Measurements from ENCODE around the gene CMSS1.

The CMSS1 gene

DNA sequence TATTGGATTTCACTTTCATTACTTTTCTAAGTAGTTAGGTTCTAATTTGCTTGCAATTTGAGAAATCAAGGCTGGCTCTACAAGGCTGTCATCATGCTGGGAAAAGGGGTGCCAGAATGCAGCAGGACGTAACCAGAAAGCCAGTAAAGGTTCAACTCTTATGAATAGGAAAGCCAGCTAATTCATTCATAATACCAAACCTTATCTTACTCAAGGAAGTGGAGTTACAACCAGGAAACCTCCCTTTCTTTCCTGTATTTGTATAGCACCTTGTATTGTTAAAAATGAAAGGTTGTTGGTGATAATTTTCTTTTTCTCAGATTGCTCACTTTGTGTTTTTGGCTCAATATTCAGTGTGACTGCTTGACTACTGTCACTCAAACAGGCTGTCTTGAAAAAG, 187.3 kb downstream of the CMSS1 start:
- DNase-seq = no peak

DNA sequence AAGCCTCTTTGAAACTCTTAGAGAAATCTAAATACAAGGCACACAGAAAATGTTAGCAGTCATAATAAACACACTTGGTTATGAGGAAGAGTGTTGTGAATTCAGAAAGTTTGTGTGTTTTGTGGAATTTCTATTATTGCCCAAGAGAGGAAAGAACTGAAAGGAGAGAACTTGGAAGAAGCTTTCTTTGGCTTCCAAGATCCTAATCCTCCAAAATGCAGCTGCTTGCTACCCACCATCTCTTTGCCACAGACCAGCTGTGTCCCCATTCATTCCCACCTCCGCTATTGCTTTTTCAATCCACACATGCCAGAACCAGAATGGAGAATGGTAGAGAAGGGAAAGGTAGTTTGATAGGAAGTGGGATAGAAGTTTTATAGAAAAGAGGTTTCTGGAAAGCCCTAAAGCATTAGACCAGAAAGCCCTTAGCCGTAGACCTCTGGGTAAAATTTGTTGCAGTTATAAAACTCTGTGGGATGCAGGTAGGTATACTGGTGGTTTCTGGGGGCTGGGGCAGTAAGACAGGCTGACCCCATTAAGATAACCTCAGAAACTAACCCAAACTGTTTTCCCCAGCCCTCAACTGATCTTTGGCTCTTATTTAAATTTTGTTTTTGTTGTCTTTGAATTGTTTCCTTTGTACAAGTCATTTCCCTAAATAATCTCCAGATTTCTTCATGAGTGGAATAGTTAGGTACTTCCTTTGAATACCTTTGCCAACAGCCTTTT, 188.2 kb downstream of the CMSS1 start:
- DNase-seq = no peak

DNA sequence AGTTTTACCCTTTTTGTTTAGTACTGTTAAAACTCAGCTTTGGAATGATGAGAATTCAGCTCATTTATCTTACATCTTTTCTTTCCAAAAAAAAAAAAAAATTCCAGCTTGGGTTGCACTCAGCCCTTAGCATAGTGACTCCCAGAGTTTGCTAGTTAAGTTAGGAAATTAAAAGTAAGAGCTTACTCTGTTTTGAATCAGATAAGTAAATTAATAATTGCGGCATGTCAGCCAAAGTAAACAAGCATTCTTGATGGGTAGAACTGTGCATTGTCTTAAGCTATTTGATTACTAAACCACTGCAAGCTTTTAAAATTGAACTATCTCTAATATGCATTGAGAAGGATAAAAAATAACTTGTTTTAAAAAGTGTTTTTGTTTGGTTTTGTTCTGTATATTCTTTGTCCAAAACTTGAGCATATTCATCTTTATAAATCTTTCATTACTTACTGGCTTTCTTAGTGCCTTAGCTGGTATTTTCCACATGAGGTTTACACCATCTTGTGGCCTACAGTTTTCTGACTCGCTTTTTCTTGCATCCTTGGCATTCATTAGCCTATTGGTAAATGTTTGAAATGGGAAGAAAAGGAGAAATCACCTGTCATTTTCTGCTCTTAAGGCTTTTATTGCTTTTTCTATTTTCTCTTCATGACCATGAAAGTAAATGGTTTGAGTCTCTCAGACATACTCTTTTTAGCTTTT, 189.1 kb downstream of the CMSS1 start:
- no peak for DNase-seq

DNA sequence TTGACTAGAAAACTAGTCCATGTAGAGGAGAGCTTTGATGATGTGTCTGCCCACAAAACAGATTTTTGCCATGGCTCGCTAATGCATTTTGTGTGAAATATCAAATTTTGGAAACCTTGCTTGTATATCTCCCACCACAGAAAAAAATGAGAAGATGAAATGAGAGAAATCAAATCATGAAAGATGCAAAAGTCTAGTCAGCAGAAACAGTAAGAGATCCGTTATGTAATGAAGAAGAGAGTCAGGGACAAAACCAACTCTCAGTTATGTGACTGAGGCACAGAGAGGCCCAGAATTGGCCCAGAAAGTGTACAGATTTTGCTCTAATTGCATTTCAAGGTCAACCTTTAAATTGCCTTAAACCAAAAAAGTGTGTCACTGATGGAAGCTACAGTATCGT, 189.7 kb downstream of the CMSS1 start:
- DNase-seq = no peak

DNA sequence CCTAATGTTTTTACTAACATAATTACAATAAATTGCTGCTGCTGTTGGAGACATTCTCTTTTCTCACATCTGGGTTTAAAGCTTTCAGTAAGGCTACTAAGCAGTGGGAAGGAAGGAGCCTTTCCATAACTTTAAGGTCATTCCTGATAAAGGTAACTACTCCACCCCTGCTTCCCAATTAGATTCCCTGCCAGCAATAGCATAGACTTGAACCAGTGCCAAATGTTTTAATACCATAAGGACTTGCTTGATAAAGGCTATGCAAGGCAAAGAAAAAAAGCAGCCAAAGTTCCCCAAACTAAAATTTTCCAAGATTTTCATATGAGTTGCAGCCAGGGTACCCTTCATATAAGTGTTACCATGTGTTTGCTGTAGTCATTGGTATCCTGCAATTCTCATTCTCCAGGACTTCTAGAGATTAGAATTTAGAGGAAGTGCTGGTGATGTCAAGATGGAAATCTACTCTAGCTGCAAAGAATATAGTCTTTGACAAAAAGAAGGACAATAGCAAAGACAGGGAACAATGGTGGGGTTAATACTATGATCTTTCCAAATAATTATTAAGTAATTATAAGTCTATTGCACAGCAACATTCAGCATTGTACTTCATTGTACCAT, 190.5 kb downstream of the CMSS1 start:
- no peak for DNase-seq

DNA sequence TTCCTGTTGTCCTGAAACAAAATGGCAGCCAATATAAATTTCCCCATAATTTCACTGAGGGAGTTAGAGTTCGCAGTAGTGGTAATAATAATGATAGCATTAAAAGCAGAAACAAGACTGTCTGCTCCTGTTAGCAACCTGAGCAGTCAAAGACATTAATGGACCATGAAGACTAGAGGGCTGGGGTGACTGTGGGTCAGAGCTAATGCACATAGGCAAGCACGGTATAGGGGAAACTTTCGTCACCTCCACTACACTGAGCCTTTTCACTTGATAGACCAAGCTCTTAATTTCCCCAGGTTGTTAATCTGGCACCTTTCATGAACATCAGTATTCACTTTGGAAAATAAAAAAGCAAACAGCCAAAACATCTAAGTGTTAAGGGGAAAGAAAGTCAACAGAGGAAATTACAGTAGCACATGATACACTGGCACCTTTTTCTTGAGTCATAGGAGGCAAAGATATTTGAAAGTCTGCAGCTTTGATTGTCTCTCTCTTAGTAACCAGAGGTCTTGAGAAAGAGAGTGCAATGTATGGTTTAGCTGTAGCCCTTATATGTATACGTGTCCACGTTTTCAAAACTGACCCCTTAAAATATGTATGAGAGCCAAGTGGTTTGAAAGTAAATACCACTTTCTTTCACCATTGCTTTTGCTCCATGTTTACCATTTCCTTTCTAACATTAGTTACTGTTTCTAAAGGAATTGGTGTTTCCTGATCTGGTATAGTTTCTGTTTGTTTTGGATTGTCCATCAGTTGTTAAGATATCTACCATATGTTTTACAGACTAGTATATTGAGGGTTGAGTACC, 191.8 kb downstream of the CMSS1 start:
- no peak for DNase-seq

DNA sequence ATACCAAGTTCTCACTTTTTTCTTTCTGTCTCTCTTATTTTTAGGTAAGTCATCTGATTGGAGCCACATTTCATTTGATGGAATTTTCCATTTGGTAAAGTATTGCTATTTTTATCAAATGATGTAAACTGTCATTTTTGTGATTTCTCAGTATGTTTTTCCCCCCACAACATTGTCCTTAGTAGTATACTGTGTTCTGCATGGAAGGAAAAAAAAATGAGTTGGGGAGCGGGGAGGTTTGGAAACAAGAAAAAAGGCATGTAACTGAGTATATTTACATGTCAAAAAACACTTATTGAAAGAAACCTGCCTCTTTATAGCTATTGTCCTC, 192.4 kb downstream of the CMSS1 start:
- DNase-seq = no peak

DNA sequence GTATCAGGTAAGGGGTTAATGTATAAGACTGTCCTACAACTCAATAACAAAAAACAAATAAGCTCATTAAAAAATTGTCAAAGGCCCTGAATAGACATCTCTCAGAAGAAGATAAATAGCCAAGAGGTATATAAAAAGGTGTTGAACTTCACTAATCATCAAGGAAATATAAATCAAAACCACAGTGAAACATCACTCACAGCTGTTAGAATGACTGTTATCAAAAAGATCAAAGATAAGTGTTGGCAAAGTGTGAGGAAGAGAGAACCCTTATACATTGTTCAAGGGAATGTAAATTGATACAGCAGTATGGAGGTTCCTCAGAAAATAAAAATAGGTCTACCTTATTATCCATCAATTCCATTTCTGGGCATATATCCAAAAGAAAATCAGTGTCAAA, 201.1 kb downstream of the CMSS1 start:
- no peak for DNase-seq

DNA sequence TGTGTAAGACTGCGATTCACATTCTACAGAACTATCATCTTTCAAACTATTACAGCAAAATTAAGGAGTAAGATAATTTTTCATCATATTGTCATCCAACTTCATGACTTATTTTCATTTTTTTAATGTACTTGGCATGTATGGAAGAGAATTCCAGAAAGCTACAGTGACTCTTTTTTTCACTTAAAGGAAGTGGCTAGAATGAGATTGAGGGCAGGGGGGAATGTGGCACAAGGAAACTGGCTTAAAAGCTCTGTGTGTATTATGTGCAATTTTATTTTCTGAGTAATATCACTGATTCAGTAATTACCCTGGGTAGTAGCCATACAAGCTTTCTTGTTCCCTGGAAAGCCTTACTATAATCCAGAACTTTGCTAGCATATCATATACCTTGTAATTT, 202.1 kb downstream of the CMSS1 start:
- DNase-seq = no peak

DNA sequence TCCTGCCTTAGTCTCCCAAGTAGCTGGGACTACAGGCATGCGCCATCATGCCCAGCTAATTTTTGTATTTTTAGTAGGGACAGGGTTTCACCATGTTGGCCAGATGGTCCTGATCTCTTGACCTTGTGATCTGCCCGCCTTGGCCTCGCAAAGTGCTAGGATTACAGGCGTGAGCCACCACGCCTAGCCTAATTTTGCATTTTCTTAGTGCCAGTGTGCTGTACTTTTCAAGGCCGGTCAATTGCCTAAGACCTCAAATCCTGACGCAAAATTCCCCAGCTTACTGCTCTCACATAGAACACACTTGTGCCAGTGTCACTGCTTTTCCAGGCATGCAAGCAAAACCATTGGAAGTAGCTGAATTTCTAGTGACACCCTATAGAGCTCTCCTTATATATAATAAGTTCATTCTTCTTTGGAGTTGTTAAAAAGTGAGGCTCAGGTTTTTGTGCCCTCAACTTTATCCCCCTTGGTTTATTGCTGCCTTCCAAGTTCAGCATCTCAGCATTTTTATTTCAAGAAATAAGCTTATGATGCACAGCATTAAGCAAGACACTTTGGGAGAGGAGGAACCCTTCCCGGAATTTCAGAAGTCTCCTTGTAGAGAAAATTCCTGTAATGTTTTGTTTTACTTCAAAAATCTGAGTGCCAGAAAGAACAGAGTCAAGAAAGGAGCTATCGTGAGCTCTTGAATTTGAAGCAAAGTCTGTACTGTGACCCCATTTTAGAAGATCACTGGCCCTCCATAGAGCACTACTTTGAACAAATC, 203.4 kb downstream of the CMSS1 start:
- DNase-seq = no peak

DNA sequence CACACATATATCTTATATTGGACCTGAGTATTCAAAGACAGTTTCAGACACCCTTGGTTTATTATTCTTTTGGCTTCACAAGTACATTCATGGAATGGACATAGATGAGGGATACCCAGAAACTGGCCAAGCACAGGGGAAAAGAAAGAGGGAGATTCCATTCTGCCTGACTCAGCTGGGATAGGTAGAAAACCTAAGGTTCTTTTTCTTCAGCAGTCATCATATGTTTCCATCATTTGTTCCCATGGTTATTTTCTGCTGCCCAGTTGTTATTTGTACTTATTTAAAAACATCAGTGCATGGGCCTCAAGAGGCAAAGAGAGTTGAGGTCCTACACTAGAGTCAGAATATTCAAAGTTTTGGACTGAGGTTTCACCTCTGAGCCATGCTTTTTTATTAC, 204.8 kb downstream of the CMSS1 start:
- DNase-seq = no peak

DNA sequence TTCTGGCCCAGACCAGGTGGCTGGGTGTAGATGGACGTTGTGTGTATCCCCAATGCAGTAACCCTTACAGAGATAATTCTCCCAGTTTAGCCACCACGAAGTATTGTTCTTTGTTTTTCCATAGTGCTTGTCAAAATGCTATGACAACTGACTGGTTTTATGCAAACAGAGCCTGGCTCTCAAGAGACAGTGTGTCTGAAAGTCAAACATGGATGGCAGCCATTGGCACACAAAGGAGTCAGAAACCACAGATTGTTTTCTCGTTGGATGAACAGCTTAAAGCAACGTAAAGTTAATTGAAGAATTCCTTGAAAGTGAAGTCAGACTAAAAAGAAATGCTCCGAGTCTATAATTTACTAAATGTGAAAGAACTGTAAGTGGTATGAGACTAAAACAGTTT, 205.5 kb downstream of the CMSS1 start:
- DNase-seq = no peak

DNA sequence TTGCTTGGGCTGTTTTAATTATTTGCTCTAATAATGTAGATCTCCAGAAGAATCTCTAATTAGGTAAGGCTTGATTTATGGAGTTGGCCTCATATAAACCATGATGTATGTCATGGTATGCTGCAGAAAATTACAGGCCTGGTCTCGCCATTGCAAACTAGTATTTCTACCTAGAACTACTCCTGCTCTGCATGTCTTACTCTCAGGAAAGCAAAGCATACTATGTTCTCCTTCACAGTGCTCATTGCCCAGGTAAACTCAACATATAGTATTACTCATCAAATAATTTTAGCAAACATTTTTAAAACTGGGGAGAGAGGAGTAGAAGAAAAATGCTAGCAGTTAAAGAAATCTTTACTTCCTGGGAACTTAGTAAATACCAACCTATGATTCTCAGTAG, 205.9 kb downstream of the CMSS1 start:
- no peak for DNase-seq

DNA sequence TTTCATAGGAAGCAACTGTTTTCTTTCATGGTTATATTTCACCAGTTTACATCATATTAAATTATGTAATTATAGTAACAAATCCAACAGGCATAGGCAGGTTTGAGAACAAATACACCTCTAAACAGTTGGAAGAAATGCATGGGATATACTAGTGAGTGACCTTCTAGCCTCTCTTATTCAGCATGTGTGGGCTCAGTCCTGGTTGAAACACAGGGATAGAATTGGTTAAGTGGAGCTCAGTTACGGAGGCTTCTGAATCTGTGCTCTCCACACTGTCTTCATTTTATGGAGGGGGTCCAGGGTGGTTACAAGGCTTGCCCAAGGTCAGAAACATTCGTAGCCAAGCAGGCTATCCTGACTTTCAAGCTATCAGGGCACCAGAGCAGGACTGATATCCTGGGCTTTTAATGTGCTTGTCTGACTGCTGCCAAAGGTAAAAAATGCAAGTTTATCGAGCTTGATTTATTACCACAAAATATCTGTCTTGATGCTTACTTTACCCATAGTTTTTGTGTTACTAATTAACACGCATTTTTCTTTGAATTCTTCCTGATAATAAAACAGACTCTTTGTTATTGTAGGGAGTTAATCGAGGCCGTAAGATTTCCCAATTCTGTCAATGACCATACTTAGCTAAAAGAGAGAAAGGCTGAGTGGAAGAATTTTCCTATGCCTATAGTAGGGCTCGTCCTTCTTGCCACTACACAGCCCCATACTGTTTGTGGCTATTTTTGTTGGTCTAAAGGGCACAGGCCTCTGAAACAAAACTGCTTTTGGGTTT, 207.1 kb downstream of the CMSS1 start:
- no peak for DNase-seq

DNA sequence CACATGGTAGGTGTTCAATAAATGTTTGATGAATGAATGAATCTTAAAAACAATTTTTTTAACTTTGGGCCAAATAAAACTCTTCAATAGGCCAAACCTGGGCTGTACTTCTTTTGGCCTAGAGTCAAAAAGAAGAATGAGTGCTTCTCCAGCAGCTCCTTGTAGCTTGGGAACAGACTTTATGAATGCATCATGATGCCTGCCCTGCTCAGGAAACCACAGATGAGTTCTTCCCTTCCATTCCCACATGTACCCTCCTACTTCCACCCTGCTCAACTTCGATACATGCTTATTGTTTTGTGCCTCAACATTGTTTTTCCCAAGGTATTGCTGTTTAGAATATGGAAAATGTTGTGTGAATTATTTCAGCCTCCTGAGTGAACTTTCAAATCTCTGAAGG, 209.7 kb downstream of the CMSS1 start:
- no peak for DNase-seq

DNA sequence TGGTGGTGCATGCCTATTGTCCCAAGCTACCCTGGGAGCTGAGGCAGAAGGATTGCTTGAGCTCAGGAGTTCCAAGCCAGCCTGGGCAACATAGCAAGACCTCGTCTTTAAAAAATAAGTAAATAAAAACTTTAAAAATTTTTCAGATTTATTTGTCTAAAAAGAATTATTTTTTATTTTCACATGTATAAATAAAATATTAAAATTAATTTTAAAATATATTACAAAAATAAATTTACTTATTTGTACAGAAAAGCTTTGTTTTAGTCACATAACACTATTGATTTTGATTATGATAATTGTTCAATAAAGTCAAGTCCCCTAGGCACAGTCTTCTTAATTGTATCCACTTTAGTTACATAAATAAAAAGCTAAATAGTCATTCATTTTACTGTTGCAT, 211.4 kb downstream of the CMSS1 start:
- DNase-seq = no peak

DNA sequence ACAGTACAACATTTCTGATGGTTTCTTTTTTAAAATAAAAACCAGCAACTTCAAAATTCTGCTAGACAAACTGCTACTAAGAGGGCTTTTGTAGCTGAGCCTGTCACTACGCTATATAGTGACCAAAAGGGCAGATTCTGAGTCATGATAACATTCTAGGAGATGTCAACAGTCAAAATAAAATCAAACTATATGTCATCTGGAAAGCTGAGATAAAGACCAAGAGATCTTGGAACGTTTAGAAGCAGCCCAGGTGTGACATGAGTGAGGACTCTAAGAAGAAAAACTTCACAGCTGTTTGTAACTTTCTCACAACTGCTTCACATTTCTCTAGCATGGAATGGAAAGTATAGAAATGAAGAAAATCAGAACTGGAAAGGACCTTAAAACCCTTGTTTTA, 212.0 kb downstream of the CMSS1 start:
- no peak for DNase-seq

DNA sequence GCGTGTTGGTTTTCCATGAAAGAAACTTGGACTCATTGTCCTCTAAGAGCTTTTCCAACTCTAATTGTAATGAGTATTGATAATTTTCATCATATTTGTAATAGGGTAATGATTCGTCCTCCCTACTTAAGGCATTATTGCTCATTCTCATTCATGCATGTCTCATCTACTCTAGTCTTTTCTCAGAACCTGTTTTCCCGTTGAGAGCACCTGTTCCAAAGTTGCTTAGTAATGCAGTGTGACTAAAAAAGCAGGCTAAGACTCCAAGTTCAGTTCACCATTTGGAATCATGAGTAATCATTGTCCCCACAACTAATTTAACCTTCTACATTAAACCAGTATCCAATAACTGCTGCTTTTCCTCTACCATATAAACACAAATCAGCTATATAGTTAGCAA, 212.7 kb downstream of the CMSS1 start:
- no peak for DNase-seq

DNA sequence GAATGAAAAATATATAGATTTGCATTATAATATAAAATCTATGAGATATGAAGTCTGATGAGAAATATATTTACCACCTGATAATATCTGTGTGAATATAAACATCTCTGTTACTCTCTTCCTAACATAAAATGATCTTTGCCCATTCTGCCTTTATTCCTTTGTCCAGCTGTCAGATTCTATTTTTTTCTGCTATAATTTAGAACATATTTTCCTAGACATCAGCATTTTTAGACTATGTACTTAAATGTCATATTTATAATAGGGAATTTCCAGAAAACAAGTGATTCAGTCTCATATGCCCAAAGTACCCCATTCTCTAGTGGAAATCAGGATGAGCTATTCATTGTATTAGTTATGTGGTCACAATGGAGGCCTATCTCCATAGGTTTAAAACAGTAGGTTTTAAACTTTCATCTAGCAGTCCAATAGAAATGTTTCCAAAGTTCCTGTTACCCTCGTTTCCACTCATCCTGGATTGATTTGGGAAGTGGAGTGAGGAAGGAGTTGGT, 213.3 kb downstream of the CMSS1 start:
- no peak for DNase-seq

DNA sequence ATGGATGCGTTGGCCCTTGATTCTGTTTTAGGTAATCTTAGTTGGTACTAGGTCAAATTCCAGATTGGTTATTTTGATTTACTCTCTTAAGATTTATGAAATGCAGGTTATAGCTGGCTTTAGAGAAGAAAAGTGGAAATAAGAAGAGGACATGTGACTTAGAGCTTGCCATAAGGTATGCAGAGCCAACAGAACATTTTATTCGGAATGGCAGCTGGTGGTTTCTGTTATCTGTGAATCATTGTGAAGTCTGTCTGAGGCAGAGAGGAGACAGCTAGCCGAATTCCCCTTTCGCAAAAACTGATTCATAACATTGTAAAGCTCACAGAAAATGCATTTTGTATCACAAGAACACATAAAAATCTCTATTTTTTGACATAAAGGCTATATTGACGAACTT, 214.6 kb downstream of the CMSS1 start:
- DNase-seq = no peak

DNA sequence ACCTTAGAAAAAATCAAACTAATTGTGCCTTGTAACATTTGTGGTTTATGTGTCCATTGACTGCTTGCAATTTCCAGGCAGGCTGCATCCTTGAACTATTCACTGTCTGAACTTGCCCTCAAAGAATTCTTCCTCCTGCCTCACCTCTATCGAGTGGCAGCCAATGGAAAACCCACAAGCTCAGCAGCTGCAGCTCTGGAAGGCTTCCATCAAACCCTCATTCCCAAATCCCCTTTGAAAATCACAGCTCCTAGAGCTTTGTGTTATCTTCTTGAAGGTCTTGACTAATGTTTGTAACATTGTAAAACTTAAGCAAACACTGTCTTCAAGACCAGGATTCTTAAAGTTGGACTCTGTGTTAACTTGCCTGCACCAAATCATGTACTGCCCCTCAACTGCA, 215.5 kb downstream of the CMSS1 start:
- no peak for DNase-seq

DNA sequence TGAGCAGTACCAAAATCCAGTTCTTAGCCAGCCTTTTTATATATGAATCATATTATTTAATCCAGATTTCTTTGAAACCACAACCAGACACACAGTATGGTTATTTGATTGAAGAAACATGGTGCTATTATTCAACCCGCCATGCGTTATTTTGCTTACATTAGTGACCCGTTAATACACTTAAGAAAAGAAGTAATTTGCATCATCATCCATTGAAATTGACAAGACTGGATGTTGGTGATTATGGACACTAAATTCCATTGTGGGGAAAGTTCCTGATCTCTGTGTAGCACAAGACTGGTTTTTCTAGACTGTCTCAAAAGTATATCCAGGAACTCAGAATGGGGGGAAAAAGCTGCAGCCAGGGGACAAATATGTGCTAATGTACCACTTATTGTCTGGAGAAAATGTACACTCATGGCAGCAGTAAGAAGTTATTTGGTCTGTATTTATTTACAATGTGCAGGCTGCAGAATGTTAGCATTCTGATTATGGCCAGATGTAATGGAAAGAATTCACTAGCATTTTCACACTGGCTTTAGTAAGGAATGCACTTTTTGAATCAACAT, 216.3 kb downstream of the CMSS1 start:
- no peak for DNase-seq

Data from activated T-cell treated with anti-CD3 and anti-CD28 coated beads, Interleukin-2, amount 50 U/mL, for 1 hour (primary cell).